CD14-positive monocyte (primary cell): Measurements from ENCODE around the gene IMMP2L. TPM values are rescaled to one million over a fixed set of nuclear protein-coding genes. Genes with fewer than 3 reads are reported as not detected.

ENCODE experiments used
- DNase-seq, 3 donors: peaks; one replicate each; pipeline ENCODE4 v3.0.0-alpha.2; 2011 to 2022
- H2AFZ ChIP-seq: 2 replicates; pipeline ENCODE4 v1.6.0; 2012; ENCODE audit warnings: mild to moderate bottlenecking, low read depth, low read length, inconsistent platforms; ENCODE audit not compliant: insufficient read depth, poor library complexity, severe bottlenecking
- H3K27ac ChIP-seq, 2 donors: 1 replicate in 1 of 2; 2 replicates in 1 of 2; pipeline ENCODE4 v1.5.1; 2012 to 2013; ENCODE audit warnings: low read length in 2 of 2, control low read depth in 1 of 2, inconsistent platforms in 1 of 2, low read depth in 1 of 2, mild to moderate bottlenecking in 1 of 2
- H3K27me3 ChIP-seq, 2 donors: one replicate each; pipeline versions ENCODE4 v1.6.0 to v1.6.1; 2011 to 2013; ENCODE audit warnings: low read length in 2 of 2; ENCODE audit not compliant: control insufficient read depth in 2 of 2, insufficient read depth in 2 of 2
- H3K36me3 ChIP-seq, 2 donors: replicated peaks in 1 of 2; 1 replicate in 1 of 2; 2 replicates in 1 of 2; pipeline versions ENCODE4 v1.5.1 to v1.6.1; 2012 to 2013; ENCODE audit warnings: low read length in 2 of 2, control low read depth in 1 of 2, inconsistent platforms in 1 of 2, mild to moderate bottlenecking in 1 of 2; ENCODE audit not compliant: insufficient read depth in 2 of 2, control insufficient read depth in 1 of 2
- H3K4me1 ChIP-seq, 2 donors: 1 replicate in 1 of 2; 2 replicates in 1 of 2; pipeline versions ENCODE4 v1.5.1 to v1.6.1; 2012 to 2013; ENCODE audit warnings: low read length in 2 of 2, control low read depth in 1 of 2, inconsistent platforms in 1 of 2, mild to moderate bottlenecking in 1 of 2, moderate library complexity in 1 of 2; ENCODE audit not compliant: insufficient read depth in 2 of 2, control insufficient read depth in 1 of 2
- H3K4me2 ChIP-seq: replicated peaks from 2 replicates; pipeline ENCODE3; 2012; ENCODE audit warnings: low read length, moderate library complexity, mild to moderate bottlenecking; ENCODE audit not compliant: poor library complexity, severe bottlenecking; ENCODE audit errors: extremely low read depth
- H3K4me3 ChIP-seq, 3 experiments: fragments of 200-600 bp in 1 of 3; sonication (generic) in 1 of 3; replicated peaks in 1 of 3; 1 replicate in 2 of 3; 2 replicates in 1 of 3; pipeline ENCODE4 v1.5.1; 2011 to 2013; ENCODE audit warnings: low read length in 3 of 3, mild to moderate bottlenecking in 3 of 3, control low read depth in 2 of 3, low read depth in 2 of 3, inconsistent platforms in 1 of 3, moderate library complexity in 1 of 3
- H3K79me2 ChIP-seq: 2 replicates; pipeline ENCODE4 v1.6.0; 2012; ENCODE audit warnings: mild to moderate bottlenecking, control low read depth, inconsistent platforms, low read length, moderate library complexity; ENCODE audit not compliant: insufficient read depth
- H3K9ac ChIP-seq: 2 replicates; pipeline ENCODE4 v1.6.0; 2017; ENCODE audit warnings: low read length, mild to moderate bottlenecking; ENCODE audit not compliant: insufficient read depth, poor library complexity, severe bottlenecking
- H3K9me3 ChIP-seq, 2 donors: replicated peaks in 1 of 2; 1 replicate in 1 of 2; 2 replicates in 1 of 2; pipeline versions ENCODE4 v1.5.1 to v1.6.1; 2012 to 2013; ENCODE audit warnings: low read length in 2 of 2, control low read depth in 1 of 2; ENCODE audit not compliant: control insufficient read depth in 1 of 2, insufficient read depth in 1 of 2
- H4K20me1 ChIP-seq: 2 replicates; pipeline ENCODE4 v1.6.0; 2012; ENCODE audit warnings: mild to moderate bottlenecking, low read length, control low read depth, moderate library complexity; ENCODE audit not compliant: insufficient read depth
- H3K27ac Mint-ChIP-seq, 7 donors: one replicate each; pipeline ENCODE4 v1.8.0; 2020; ENCODE audit warnings: mild to moderate bottlenecking in 7 of 7, mixed read lengths in 7 of 7, moderate library complexity in 6 of 7, inconsistent platforms in 2 of 7
- H3K27me3 Mint-ChIP-seq, 3 donors: one replicate each; pipeline ENCODE4 v1.8.0; 2021 to 2022; ENCODE audit warnings: low read depth in 3 of 3, mild to moderate bottlenecking in 3 of 3, mixed read lengths in 3 of 3, moderate library complexity in 3 of 3, inconsistent platforms in 1 of 3
- H3K36me3 Mint-ChIP-seq, 2 donors: one replicate each; pipeline ENCODE4 v1.8.0; 2020; ENCODE audit warnings: mixed read lengths in 2 of 2, inconsistent platforms in 1 of 2, mild to moderate bottlenecking in 1 of 2
- H3K4me1 Mint-ChIP-seq: one replicate; pipeline ENCODE4 v1.8.0; 2020; ENCODE audit warnings: mild to moderate bottlenecking, mixed read lengths
- H3K4me3 Mint-ChIP-seq, 2 donors: one replicate each; pipeline ENCODE4 v1.8.0; 2020; ENCODE audit warnings: mild to moderate bottlenecking in 2 of 2, mixed read lengths in 2 of 2, moderate library complexity in 1 of 2
- H3K9me3 Mint-ChIP-seq, 7 donors: one replicate each; pipeline ENCODE4 v1.8.0; 2020 to 2022; ENCODE audit warnings: mixed read lengths in 7 of 7, mild to moderate bottlenecking in 6 of 7, moderate library complexity in 6 of 7, inconsistent platforms in 2 of 7
- CTCF ChIP-seq: fragments of 200-600 bp; IDR thresholded peaks from one replicate; pipeline ENCODE4 v1.8.0; 2022; ENCODE audit warnings: antibody characterized with exemption, mild to moderate bottlenecking
- WGBS: methylation state at CpG from one replicate; pipeline ENCODE4 v1.1.5; 2013; ENCODE audit warnings: missing lambda C conversion rate; ENCODE audit not compliant: insufficient coverage; 5-methylcytosine and 5-hydroxymethylcytosine counted together
- intact Hi-C, 2 donors: fragments of 100-400 bp; cut with micrococcal nuclease; formaldehyde crosslinking; loops; one replicate each; pipeline versions ENCODE4 v1.15.0 to v1.15.1; 2023
- polyA plus RNA-seq, 3 donors: library from polyadenylated mRNA; depleted of rRNA in 1 of 3; unstranded in 2 of 3; stranded (reverse) in 1 of 3; fragments of 300-500 nt in 2 of 3; fragments of >200 nt in 1 of 3; fragmentation: Illumina TruSeq in 2 of 3; gene quantifications; 1 replicate in 2 of 3; 2 replicates in 1 of 3; pipeline ENCODE4 v1.2.3, GENCODE V29; 2012 to 2021

Gene IMMP2L
- polyA plus RNA-seq, 3 donors = 1.9 to 6.4 (median 6.2) TPM

GRCh38 chr7:110688908-110689307 lies 873.4 kb downstream of the IMMP2L start:
- H3K79me2 ChIP-seq = no peaks in the 10 kb centered on the region
- H3K4me3 Mint-ChIP-seq = no peak overlapping the region
- no peaks in the 10 kb centered on the region for H3K4me1 ChIP-seq
- no peak overlapping the region for H2AFZ ChIP-seq
- no peak overlapping the region for H3K9ac ChIP-seq
- H3K4me2 ChIP-seq = no peak overlapping the region
- H3K27ac Mint-ChIP-seq = no peak overlapping the region
- no peak for DNase-seq
- H3K9me3 Mint-ChIP-seq = peaks cover 0 to 8% (median 4%) of the 10 kb centered on the region in 7 donors
- H3K27ac ChIP-seq = no peak overlapping the region
- no peaks in the 10 kb centered on the region for H4K20me1 ChIP-seq
- H3K27me3 ChIP-seq = no peaks in the 10 kb centered on the region
- H3K36me3 Mint-ChIP-seq = no peaks in the 10 kb centered on the region
- H3K4me3 ChIP-seq = no peak overlapping the region
- peaks cover 0 to 2% of the 10 kb centered on the region in 2 donors for H3K9me3 ChIP-seq
- intact Hi-C loops = no loop called here
- 80% methylated on average over 2 of the region's 2 CpGs for WGBS
- no peaks in the 10 kb centered on the region for H3K4me1 Mint-ChIP-seq
- no peaks in the 10 kb centered on the region for H3K36me3 ChIP-seq
- TF ChIP-seq CTCF = no peak
- no peaks in the 10 kb centered on the region for H3K27me3 Mint-ChIP-seq

- H3K36me3 Mint-ChIP-seq = no peaks in the 10 kb centered on the region
- intact Hi-C loops = no loop called here
- no peak overlapping the region for H3K9ac ChIP-seq
- no peak overlapping the region for H3K4me3 Mint-ChIP-seq
- H3K9me3 ChIP-seq = peaks cover 0 to 2% of the 10 kb centered on the region in 2 donors
- H3K9me3 Mint-ChIP-seq = peaks cover 0 to 8% (median 3%) of the 10 kb centered on the region in 7 donors
- H2AFZ ChIP-seq = no peak overlapping the region
- no peaks in the 10 kb centered on the region for H3K36me3 ChIP-seq
- no peaks in the 10 kb centered on the region for H3K4me1 ChIP-seq
- no peak for DNase-seq
- no peaks in the 10 kb centered on the region for H3K27me3 ChIP-seq
- no peak overlapping the region for H3K27ac Mint-ChIP-seq
- TF ChIP-seq CTCF = no peak
- no peak overlapping the region for H3K4me3 ChIP-seq
- no peak overlapping the region for H3K4me2 ChIP-seq
- no peaks in the 10 kb centered on the region for H4K20me1 ChIP-seq
- no peak overlapping the region for H3K27ac ChIP-seq
- H3K4me1 Mint-ChIP-seq = no peaks in the 10 kb centered on the region
- H3K27me3 Mint-ChIP-seq = no peaks in the 10 kb centered on the region
- H3K79me2 ChIP-seq = no peaks in the 10 kb centered on the region
Measured at GRCh38 chr7:110685899-110686298, 876.4 kb downstream of the IMMP2L start.
